CD1c-positive myeloid dendritic cell (primary cell): ENCODE measurements around the gene TRAF7.
"Not testable (repeated sequence)": the region's sequence is repeated elsewhere in the genome, so short reads cannot be mapped to it uniquely, and the experiment has no call there.

Source experiments
- DNase-seq: peaks from one replicate; pipeline ENCODE4 v3.0.0-alpha.2; 2016; ENCODE audit errors: extremely low spot score

The TRAF7 gene

GRCh38 chr16:2155091-2155950 is at the start of gene TRAF7:
TRAF7 (plus strand) TSS chr16:2155782; CDS start chr16:2163921, 8,139 bp downstream.
- DNase-seq, result peak; percentile 100

- not testable (repeated sequence) for DNase-seq
Measured at GRCh38 chr16:2106211-2106610, 49.4 kb upstream of the TRAF7 start.

- not testable (repeated sequence) for DNase-seq
Measured at GRCh38 chr16:2107121-2107790, 48.3 kb upstream of the TRAF7 start.

GRCh38 chr16:2107791-2108125 is 47.8 kb upstream of the TRAF7 start:
- not testable (repeated sequence) for DNase-seq

- not testable (repeated sequence) for DNase-seq
Measured at GRCh38 chr16:2108446-2109270, 46.9 kb upstream of the TRAF7 start.

- DNase-seq, result not testable (repeated sequence)
Measured at GRCh38 chr16:2109271-2109580, 46.4 kb upstream of the TRAF7 start.

- not testable (repeated sequence) for DNase-seq
Measured at GRCh38 chr16:2109872-2110271, 45.7 kb upstream of the TRAF7 start.

- DNase-seq, result not testable (repeated sequence)
Measured at GRCh38 chr16:2110332-2111008, 45.1 kb upstream of the TRAF7 start.

- DNase-seq, result not testable (repeated sequence)
Measured at GRCh38 chr16:2111009-2111353, 44.6 kb upstream of the TRAF7 start.

GRCh38 chr16:2111412-2112335 is 43.9 kb upstream of the TRAF7 start:
- DNase-seq, result not testable (repeated sequence)

GRCh38 chr16:2112539-2113106 is 43.0 kb upstream of the TRAF7 start:
- DNase-seq, result not testable (repeated sequence)

GRCh38 chr16:2114225-2114624 is 41.4 kb upstream of the TRAF7 start:
- DNase-seq, result not testable (repeated sequence)

GRCh38 chr16:2114885-2115590 is 40.5 kb upstream of the TRAF7 start:
- DNase-seq, result not testable (repeated sequence)

GRCh38 chr16:2115591-2115973 is 40.0 kb upstream of the TRAF7 start:
- DNase-seq, result no peak

- DNase-seq, result not testable (repeated sequence)
Measured at GRCh38 chr16:2116428-2116827, 39.2 kb upstream of the TRAF7 start.

GRCh38 chr16:2117341-2117740 is 38.2 kb upstream of the TRAF7 start:
- DNase-seq, result not testable (repeated sequence)

- DNase-seq, result not testable (repeated sequence)
Measured at GRCh38 chr16:2117960-2118722, 37.4 kb upstream of the TRAF7 start.

- peak; percentile 36 for DNase-seq
Measured at GRCh38 chr16:2121325-2121724, 34.3 kb upstream of the TRAF7 start.

GRCh38 chr16:2121853-2122252 is 33.7 kb upstream of the TRAF7 start:
- DNase-seq, result no peak
